ENCODE results near the gene HSD17B8. TPM values are rescaled to one million over a fixed set of nuclear protein-coding genes. Genes with fewer than 3 reads are reported as not detected.

Gene HSD17B8
- total and polyA plus RNA-seq, 10 donors: 8.7 to 24.1 (median 16.1) TPM

DNA sequence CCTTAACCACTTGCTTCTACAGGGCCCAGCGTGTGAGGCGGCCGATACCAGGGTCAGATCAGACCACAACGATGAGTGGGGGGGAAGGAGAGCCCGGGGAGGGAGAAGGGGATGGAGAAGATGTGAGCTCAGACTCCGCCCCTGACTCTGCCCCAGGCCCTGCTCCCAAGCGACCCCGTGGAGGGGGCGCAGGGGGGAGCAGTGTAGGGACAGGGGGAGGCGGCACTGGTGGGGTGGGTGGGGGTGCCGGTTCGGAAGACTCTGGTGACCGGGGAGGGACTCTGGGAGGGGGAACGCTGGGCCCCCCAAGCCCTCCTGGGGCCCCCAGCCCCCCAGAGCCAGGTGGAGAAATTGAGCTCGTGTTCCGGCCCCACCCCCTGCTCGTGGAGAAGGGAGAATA lies 6.7 kb downstream of the HSD17B8 start:
- H3K4me1 ChIP-seq: peaks cover 13 to 63% (median 37%) of the 10 kb centered on the region in 6 donors
- H3K36me3 ChIP-seq: peaks cover 0 to 34% (median 21%) of the 10 kb centered on the region in 6 donors
- 87 to 90% (median 89%) methylated on average over 17 of the region's 17 CpGs for WGBS, 5 donors
- TF ChIP-seq POLR2A (IDR thresholded peaks at IDR 0.05) (no peak), POLR2AphosphoS5 (IDR thresholded peaks at IDR 0.05) (no peak)
- TF ChIP-seq, protein P1, sequence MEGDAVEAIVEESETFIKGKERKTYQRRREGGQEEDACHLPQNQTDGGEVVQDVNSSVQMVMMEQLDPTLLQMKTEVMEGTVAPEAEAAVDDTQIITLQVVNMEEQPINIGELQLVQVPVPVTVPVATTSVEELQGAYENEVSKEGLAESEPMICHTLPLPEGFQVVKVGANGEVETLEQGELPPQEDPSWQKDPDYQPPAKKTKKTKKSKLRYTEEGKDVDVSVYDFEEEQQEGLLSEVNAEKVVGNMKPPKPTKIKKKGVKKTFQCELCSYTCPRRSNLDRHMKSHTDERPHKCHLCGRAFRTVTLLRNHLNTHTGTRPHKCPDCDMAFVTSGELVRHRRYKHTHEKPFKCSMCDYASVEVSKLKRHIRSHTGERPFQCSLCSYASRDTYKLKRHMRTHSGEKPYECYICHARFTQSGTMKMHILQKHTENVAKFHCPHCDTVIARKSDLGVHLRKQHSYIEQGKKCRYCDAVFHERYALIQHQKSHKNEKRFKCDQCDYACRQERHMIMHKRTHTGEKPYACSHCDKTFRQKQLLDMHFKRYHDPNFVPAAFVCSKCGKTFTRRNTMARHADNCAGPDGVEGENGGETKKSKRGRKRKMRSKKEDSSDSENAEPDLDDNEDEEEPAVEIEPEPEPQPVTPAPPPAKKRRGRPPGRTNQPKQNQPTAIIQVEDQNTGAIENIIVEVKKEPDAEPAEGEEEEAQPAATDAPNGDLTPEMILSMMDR (IDR thresholded peaks at IDR 0.05 in 8 of 11, conservative IDR thresholded peaks at IDR 0.05 in 3 of 11): no peak
- peaks cover 0 to 24% (median 8%) of the 10 kb centered on the region in 7 donors for H3K27me3 ChIP-seq (replicated peaks in 1 of 7)
- DNase-seq: no peak
- H3K4me3 ChIP-seq: no peak overlapping the region
- intact Hi-C loops (cut with DNase I; ENCODE audit: low total_unique reads): no loop called here
- H3K9me3 ChIP-seq: no peaks in the 10 kb centered on the region
- no peak overlapping the region for H3K27ac ChIP-seq

DNA sequence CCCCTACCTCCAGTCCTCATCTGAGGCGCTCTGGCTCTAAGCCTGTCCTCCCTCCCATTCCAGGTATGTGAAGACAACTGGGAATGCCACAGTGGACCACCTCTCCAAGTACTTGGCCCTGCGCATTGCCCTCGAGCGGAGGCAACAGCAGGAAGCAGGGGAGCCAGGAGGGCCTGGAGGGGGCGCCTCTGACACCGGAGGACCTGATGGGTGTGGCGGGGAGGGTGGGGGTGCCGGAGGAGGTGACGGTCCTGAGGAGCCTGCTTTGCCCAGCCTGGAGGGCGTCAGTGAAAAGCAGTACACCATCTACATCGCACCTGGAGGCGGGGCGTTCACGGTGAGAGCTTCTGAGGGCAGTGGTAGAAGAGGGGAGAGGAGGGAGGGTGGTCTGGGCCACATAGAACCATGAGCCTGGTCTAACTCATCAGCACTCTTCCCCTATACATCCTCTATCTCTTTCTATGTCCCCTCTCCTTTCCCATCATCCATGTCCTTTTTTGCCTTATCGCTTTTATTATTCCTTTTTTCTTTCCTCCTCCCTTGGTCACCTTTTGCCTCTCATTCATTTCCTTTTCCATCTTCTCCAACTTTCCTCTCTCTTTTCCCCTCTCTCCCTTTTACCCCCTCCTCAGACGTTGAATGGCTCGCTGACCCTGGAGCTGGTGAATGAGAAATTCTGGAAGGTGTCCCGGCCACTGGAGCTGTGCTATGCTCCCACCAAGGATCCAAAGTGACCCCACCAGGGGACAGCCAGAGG lies 7.4 kb downstream of the HSD17B8 start:
- H3K9me3 ChIP-seq: no peaks in the 10 kb centered on the region
- peaks cover 13 to 57% (median 37%) of the 10 kb centered on the region in 6 donors for H3K4me1 ChIP-seq
- intact Hi-C loops (cut with DNase I; ENCODE audit: low total_unique reads): no loop called here
- H3K36me3 ChIP-seq: peaks cover 0 to 34% (median 21%) of the 10 kb centered on the region in 6 donors
- TF ChIP-seq POLR2A (IDR thresholded peaks at IDR 0.05): no peak
- TF ChIP-seq, protein P1 (IDR thresholded peaks at IDR 0.05 in 8 of 11, conservative IDR thresholded peaks at IDR 0.05 in 3 of 11): no peak
- no peak for TF ChIP-seq POLR2AphosphoS5 (IDR thresholded peaks at IDR 0.05)
- no peak overlapping the region for H3K27ac ChIP-seq
- DNase-seq: peak; percentile 69
- WGBS, 5 donors: 78 to 93% (median 89%) methylated on average over 17 to 18 of the region's 18 CpGs
- H3K4me3 ChIP-seq: no peak overlapping the region
- peaks cover 0 to 24% (median 8%) of the 10 kb centered on the region in 7 donors for H3K27me3 ChIP-seq (replicated peaks in 1 of 7)

DNA sequence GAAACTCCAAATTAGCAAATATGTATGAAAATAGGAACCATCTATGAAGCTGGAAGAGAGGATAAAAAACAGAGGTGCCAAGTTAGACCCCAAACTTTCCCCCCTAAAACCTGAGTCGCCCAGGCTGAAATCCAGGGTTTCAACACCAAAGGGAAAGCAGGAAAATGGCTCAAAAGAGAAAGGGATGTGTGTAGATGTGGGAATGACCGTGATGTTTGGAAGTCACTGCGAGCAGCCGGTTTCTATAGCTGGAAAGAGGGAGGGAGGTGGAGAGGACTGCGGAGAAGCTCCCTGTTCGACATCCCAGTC lies 8.4 kb downstream of the HSD17B8 start:
- Histone ChIP-seq H3K4me1 (peaks cover 12 to 47% (median 30%) of the 10 kb centered on the region in 6 donors), H3K4me3 (peak overlapping the region in 7 of 8 donors; percentile 20 to 64 (median 33)), H3K36me3 (peaks cover 0 to 34% (median 21%) of the 10 kb centered on the region in 6 donors), H3K27me3 (replicated peaks in 1 of 7) (peaks cover 0 to 26% (median 8%) of the 10 kb centered on the region in 7 donors), H3K27ac (peak overlapping the region in 1 of 8 donors; percentile 5), H3K9me3 (no peaks in the 10 kb centered on the region)
- 8 to 15% (median 11%) methylated on average over 6 of the region's 6 CpGs for WGBS, 5 donors
- intact Hi-C loops (cut with DNase I; ENCODE audit: low total_unique reads): no loop called here
- TF ChIP-seq, protein P1 (IDR thresholded peaks at IDR 0.05 in 8 of 11, conservative IDR thresholded peaks at IDR 0.05 in 3 of 11): no peak
- TF ChIP-seq POLR2AphosphoS5 (IDR thresholded peaks at IDR 0.05) (no peak), POLR2A (IDR thresholded peaks at IDR 0.05) (no peak)
- DNase-seq: no peak

Measured in spleen (tissue), 11 donors.